Activated T-cell treated with anti-CD3 and anti-CD28 coated beads, Interleukin-2, amount 50 U/mL, for 72 hours (primary cell): ENCODE measurements around the gene PEX12. TPM values are rescaled to one million over a fixed set of nuclear protein-coding genes. Genes with fewer than 3 reads are reported as not detected.
"Not testable (repeated sequence)": the region's sequence is repeated elsewhere in the genome, so short reads cannot be mapped to it uniquely, and the experiment has no call there.

ENCODE experiments used
- ATAC-seq, 2 donors: fragments of 150-1000 bp; cut with Tn5 transposase; replicated peaks in 1 of 2; 2 replicates each; pipeline ENCODE4 v1.10.0; 2021; ENCODE audit warnings: moderate library complexity in 2 of 2, mild to moderate bottlenecking in 1 of 2
- DNase-seq, 2 donors: peaks; one replicate each; pipeline ENCODE4 v3.0.0; 2021 to 2022; ENCODE audit warnings: mixed read lengths in 1 of 2
- H3K27ac Mint-ChIP-seq: one replicate; pipeline ENCODE4 v1.8.0; 2022; ENCODE audit warnings: mild to moderate bottlenecking, moderate library complexity, mixed read lengths
- H3K27me3 Mint-ChIP-seq: one replicate; pipeline ENCODE4 v1.8.0; 2022; ENCODE audit warnings: low read depth, mixed read lengths
- H3K36me3 Mint-ChIP-seq, 2 donors: one replicate each; pipeline ENCODE4 v1.8.0; 2022; ENCODE audit warnings: mixed read lengths in 2 of 2, mild to moderate bottlenecking in 1 of 2; ENCODE audit not compliant: insufficient read depth in 2 of 2
- H3K4me1 Mint-ChIP-seq: one replicate; pipeline ENCODE4 v1.8.0; 2022; ENCODE audit warnings: low read depth, mixed read lengths
- H3K4me3 Mint-ChIP-seq, 2 donors: one replicate each; pipeline ENCODE4 v1.8.0; 2022; ENCODE audit warnings: mild to moderate bottlenecking in 2 of 2, mixed read lengths in 2 of 2, moderate library complexity in 2 of 2
- H3K9me3 Mint-ChIP-seq, 2 donors: one replicate each; pipeline ENCODE4 v1.8.0; 2022; ENCODE audit warnings: mixed read lengths in 2 of 2
- total RNA-seq, 2 donors: library from RNA; stranded (reverse); gene quantifications; one replicate each; pipeline ENCODE4 v1.2.3, GENCODE V29; 2022

Gene PEX12
- total RNA-seq, 2 donors from 2014 or later = 7.2 to 7.3 TPM

GRCh38 chr17:35542990-35543389, 35.4 kb downstream of the PEX12 start:
- no peak for DNase-seq
- no peak overlapping the region for H3K4me3 Mint-ChIP-seq
- H3K4me1 Mint-ChIP-seq = peaks cover 66% of the 10 kb centered on the region
- peaks cover 0 to 5% of the 10 kb centered on the region in 2 donors for H3K9me3 Mint-ChIP-seq
- no peak overlapping the region for H3K27ac Mint-ChIP-seq
- H3K36me3 Mint-ChIP-seq = no peaks in the 10 kb centered on the region
- no peaks in the 10 kb centered on the region for H3K27me3 Mint-ChIP-seq
- ATAC-seq = no peak

GRCh38 chr17:35541434-35541833, 36.9 kb downstream of the PEX12 start:
- DNase-seq (no peak), ATAC-seq (no peak)
- no peaks in the 10 kb centered on the region for H3K27me3 Mint-ChIP-seq
- H3K4me3 Mint-ChIP-seq = peak overlapping the region; percentile 76 to 86
- peaks cover 0 to 5% of the 10 kb centered on the region in 2 donors for H3K9me3 Mint-ChIP-seq
- peaks cover 7 to 12% of the 10 kb centered on the region in 2 donors for H3K36me3 Mint-ChIP-seq
- H3K27ac Mint-ChIP-seq = peak overlapping the region; percentile 100
- peaks cover 66% of the 10 kb centered on the region for H3K4me1 Mint-ChIP-seq

- Mint-ChIP-seq H3K27ac (peak overlapping the region; percentile 100), H3K27me3 (no peaks in the 10 kb centered on the region), H3K36me3 (peaks cover 9 to 16% of the 10 kb centered on the region in 2 donors), H3K4me1 (peaks cover 66% of the 10 kb centered on the region), H3K9me3 (peaks cover 0 to 5% of the 10 kb centered on the region in 2 donors), H3K4me3 (peak overlapping the region; percentile 76 to 86)
- ATAC-seq (peak in 1 of 2 donors; percentile 44), DNase-seq (peak; percentile 49 to 56)
Measured at GRCh38 chr17:35540589-35541404, 37.6 kb downstream of the PEX12 start.

- Mint-ChIP-seq H3K27me3 (no peaks in the 10 kb centered on the region), H3K4me3 (peak overlapping the region; percentile 76 to 86), H3K9me3 (no peaks in the 10 kb centered on the region), H3K36me3 (peaks cover 11 to 21% of the 10 kb centered on the region in 2 donors), H3K27ac (peak overlapping the region; percentile 100), H3K4me1 (peaks cover 66% of the 10 kb centered on the region)
- no peak for DNase-seq
- no peak for ATAC-seq
Measured at GRCh38 chr17:35539659-35540026, 38.7 kb downstream of the PEX12 start.

GRCh38 chr17:35537601-35538141, 40.7 kb downstream of the PEX12 start, which contains the start of gene SLFN12L:
Gene SLFN12L, minus strand, starts transcription at chr17:35537678. Its CDS starts 15,314 bp downstream, at chr17:35522364.
- no peaks in the 10 kb centered on the region for H3K27me3 Mint-ChIP-seq
- ATAC-seq = peak; percentile 68 to 69
- H3K9me3 Mint-ChIP-seq = no peaks in the 10 kb centered on the region
- peak within 1 kb of the TSS; percentile 100 for H3K27ac Mint-ChIP-seq
- DNase-seq = peak; percentile 52 to 59
- H3K36me3 Mint-ChIP-seq = peaks cover 18 to 31% of the 10 kb centered on the region in 2 donors
- H3K4me1 Mint-ChIP-seq = peaks cover 72% of the 10 kb centered on the region
- H3K4me3 Mint-ChIP-seq = peak within 1 kb of the TSS; percentile 76 to 86

GRCh38 chr17:35536664-35537171, 41.7 kb downstream of the PEX12 start:
- H3K4me1 Mint-ChIP-seq = peaks cover 80% of the 10 kb centered on the region

GRCh38 chr17:35535406-35535805, 43.0 kb downstream of the PEX12 start:
- DNase-seq = peak in 1 of 2 donors; percentile 11
- H3K27ac Mint-ChIP-seq = peak overlapping the region; percentile 100
- H3K4me3 Mint-ChIP-seq = peak overlapping the region; percentile 76 to 86
- not testable (repeated sequence) for H3K27me3 Mint-ChIP-seq, ATAC-seq, H3K9me3 Mint-ChIP-seq
- peaks cover 78% of the 10 kb centered on the region for H3K4me1 Mint-ChIP-seq
- H3K36me3 Mint-ChIP-seq = peaks cover 24 to 39% of the 10 kb centered on the region in 2 donors

More at GRCh38 chr17:35536664-35537171, 41.7 kb downstream of the PEX12 start:
- peaks cover 19 to 34% of the 10 kb centered on the region in 2 donors for H3K36me3 Mint-ChIP-seq
- peak overlapping the region; percentile 76 to 86 for H3K4me3 Mint-ChIP-seq
- DNase-seq = peak; percentile 35 to 38
- peak; percentile 26 to 34 for ATAC-seq
- H3K27me3 Mint-ChIP-seq = no peaks in the 10 kb centered on the region
- H3K27ac Mint-ChIP-seq = peak overlapping the region; percentile 100
- H3K9me3 Mint-ChIP-seq = no peaks in the 10 kb centered on the region

GRCh38 chr17:35534576-35535093, 43.7 kb downstream of the PEX12 start:
- H3K4me1 Mint-ChIP-seq = peaks cover 75% of the 10 kb centered on the region
- ATAC-seq (no peak), DNase-seq (no peak)
- peak overlapping the region; percentile 76 to 86 for H3K4me3 Mint-ChIP-seq
- peaks cover 25 to 44% of the 10 kb centered on the region in 2 donors for H3K36me3 Mint-ChIP-seq
- H3K9me3 Mint-ChIP-seq = peaks cover 0 to 2% of the 10 kb centered on the region in 2 donors
- H3K27me3 Mint-ChIP-seq = no peaks in the 10 kb centered on the region
- H3K27ac Mint-ChIP-seq = peak overlapping the region; percentile 100

GRCh38 chr17:35531160-35531559, 47.2 kb downstream of the PEX12 start:
- Mint-ChIP-seq H3K36me3 (peaks cover 29 to 57% of the 10 kb centered on the region in 2 donors), H3K27me3 (no peaks in the 10 kb centered on the region), H3K4me3 (peak overlapping the region; percentile 70 to 97), H3K4me1 (peaks cover 80% of the 10 kb centered on the region), H3K27ac (no peak overlapping the region), H3K9me3 (peaks cover 1 to 2% of the 10 kb centered on the region in 2 donors)
- ATAC-seq (peak in 1 of 2 donors; percentile 34), DNase-seq (no peak)

- Mint-ChIP-seq H3K36me3 (peaks cover 30 to 60% of the 10 kb centered on the region in 2 donors), H3K27me3 (no peaks in the 10 kb centered on the region), H3K4me3 (peak overlapping the region; percentile 70 to 97), H3K9me3 (peaks cover 1 to 2% of the 10 kb centered on the region in 2 donors), H3K4me1 (peaks cover 84% of the 10 kb centered on the region), H3K27ac (peak overlapping the region; percentile 97)
- ATAC-seq = peak in 1 of 2 donors; percentile 50
- no peak for DNase-seq
Measured at GRCh38 chr17:35529866-35530265, 48.5 kb downstream of the PEX12 start.

- not testable (repeated sequence) for DNase-seq, H3K27ac Mint-ChIP-seq, ATAC-seq, H3K9me3 Mint-ChIP-seq, H3K27me3 Mint-ChIP-seq
- H3K4me1 Mint-ChIP-seq = peaks cover 84% of the 10 kb centered on the region
- peaks cover 27 to 62% of the 10 kb centered on the region in 2 donors for H3K36me3 Mint-ChIP-seq
- H3K4me3 Mint-ChIP-seq = peak overlapping the region in 1 of 2 donors; percentile 40
Measured at GRCh38 chr17:35529326-35529725, 49.0 kb downstream of the PEX12 start.
